ENCODE results near the gene FAAH.

Gene FAAH

DNA sequence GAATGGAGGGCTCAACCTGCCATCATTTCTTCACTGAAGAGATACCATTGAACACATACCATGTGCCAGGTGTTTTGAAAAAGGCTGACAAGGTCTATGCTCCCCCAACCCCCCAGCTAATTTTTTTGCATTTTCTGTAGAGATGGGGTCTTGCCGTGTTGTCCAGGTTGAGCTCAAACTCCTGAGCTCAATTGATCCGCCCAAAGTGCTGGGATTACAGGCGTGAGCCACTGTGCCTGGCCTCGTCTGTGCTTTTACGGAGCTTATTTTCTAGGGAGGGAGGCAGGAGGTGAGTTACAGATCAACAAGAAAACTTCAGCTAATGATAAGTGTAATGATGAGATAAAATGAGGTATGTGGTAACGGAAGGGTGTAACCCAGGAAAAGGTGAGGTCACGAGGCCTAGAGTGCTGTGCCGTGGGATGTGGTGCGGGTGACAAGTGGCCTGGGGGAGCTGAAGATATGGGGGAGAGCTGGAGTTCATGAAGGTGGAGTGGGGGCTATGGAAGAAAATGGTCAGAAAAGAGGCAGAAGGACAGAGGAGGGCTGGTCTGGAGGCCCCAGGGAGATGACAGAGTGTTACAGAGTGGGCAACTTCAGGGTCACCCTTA lies 28.2 kb downstream of the FAAH start:
- no peak for DNase-seq (ENCODE audit: low read depth in 2 of 2)

DNA sequence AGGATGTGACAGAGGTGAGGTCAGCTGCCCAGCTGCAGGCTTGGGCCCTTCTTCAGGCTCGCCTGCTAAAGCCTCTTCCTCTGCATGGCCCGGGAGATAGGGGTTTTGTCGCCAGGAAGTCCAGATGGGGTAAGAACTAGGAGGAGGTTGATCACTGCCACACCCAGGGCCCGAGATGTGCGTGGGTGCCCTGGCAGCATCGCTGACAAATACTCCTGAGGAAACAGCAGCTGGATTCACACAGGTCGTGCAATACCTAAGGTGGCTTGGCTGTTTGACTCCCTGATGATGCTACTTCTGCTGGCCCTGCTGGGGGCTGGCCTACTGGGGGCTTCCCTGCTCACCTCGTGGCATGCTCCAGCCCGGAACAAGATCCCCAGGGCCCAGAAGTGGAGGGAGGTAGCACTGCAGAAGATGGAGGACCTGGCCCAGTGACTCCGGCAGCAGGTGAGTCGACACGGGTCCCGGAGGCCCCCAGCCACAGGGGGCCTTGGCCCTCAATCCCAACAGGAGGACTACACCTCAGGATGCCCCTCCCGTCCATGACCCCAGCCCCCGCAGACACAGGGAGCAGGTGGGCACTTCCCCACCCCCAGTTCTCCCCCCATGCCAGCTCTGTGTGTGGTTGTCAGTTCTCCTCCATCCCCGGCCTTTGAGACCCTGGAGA lies 29.6 kb downstream of the FAAH start:
- DNase-seq (ENCODE audit: low read depth in 2 of 2) = no peak

DNA sequence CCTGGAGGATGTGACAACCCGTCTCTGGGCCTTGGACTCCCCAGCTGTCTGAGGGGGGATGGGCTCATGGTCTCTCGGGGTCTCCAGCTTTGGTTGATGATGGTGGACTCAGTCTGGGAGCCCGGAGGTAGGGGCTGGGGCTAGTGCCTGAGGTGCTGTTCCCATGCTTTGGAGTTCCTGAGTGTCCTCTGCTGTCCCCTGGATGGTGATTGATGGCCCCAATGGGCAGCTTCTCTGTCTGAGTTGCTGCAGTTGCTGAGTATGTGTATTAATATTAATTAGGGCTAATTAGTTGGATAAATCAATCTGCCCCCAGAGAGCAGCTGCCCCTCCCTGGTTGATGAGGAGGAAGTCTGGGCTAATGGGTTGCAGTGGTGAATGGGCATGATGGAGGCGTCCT lies 30.6 kb downstream of the FAAH start:
- no peak for DNase-seq (ENCODE audit: low read depth in 2 of 2)

DNA sequence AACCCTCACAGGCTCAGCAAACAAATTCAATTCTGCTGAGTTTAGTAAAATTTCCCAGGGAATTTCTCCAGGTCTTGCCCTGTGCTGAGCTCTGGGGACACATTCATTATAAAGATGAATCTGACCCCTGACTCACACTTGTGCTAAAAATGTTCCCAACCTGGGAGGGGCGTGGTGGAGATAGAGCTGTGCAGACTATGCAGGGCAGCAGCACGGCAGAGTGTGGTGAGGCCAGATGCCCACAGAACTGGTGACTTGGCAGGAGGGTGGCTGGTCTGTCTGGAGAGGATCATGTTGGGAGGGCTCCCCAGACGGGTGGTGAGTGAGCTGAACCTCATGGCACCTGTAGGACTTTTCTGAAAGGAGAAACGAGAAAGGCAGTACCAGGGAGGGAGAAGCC lies 31.6 kb downstream of the FAAH start:
- no peak for DNase-seq (ENCODE audit: low read depth in 2 of 2)

DNA sequence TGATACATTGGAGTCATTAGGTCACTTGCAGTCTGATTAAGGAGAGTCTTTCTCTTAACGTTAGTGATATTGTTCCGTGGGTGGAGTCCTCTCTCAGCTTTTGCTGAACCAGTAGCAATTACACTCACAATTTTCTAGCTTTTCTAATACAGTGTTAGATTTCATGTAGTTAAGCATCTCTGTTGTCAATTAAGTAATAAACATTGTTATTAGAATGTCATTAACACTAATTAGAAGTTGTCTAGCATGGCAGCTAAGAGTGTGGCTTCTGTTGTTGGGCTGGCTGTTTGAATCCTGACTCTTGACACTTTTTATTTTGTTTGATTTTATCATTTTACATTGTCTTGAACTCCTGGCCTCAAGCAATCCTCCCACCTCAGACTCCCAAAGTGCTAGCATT lies 33.4 kb downstream of the FAAH start:
- DNase-seq (ENCODE audit: low read depth in 2 of 2) = no peak

DNA sequence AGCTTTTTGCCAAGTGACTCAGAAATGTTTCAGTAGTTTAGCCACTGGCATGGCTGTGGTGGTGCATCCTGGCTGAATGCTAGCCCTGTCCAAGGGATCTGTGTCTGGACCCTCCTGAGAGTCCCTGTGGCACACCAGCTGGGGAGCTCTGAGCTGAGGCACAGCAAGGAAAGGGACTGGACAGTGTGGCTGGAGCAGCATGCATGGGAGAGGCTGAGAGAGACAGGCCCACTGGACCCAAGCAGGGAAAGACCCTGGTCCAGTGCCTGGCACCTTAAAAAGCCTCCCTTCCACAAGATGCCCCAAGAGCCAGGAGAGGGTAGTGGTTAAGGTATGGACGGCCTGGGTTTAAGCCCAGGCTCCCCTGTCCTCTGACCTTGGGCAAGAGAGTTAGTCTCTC lies 35.3 kb downstream of the FAAH start:
- no peak for DNase-seq (ENCODE audit: low read depth in 2 of 2)

DNA sequence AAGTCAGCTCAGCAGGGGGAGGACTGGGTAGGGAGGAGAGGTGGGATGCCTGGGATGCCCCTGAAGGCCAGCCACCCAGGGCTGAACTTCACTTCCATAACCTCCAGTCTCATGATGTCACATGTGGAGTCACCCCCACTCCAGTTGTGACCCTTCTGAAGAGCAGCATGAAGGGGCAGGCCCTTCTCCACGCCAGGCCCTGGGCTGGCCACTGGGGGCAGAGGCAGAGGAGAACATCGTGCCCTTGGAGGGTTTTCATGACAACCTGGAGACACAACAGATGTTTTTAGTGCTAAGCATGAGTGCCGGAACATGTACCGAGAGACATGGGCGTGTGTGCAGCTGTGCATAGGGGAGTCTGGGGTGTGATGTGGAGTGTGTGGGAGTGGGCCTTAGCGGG lies 37.6 kb downstream of the FAAH start:
- no peak for DNase-seq (ENCODE audit: low read depth in 2 of 2)

DNA sequence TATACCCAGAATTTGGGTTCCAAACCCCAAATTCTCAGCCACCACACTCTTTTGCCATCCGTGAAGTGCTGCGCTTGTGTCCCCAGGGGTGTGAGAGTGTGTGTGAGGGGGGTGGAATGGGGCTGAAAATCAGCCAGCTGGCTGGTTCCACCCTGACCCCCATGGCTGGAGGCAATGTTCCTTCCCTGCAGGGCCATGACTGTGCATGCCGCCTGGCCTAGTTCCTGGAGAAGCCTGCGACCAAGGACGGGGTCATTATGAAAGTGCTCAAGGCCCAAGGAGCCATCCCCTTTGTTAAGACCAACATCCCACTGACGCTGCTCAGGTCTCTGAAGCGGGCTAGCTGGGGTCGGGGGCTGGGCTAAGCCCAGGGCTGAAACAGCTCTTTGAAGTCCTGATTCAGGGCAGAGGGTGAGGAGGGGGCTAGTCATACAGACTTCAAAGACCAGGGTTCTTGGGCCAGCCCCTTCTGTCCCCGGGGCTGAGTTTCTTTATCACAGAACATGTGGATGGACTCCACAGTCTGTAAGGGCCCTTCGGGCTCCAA lies 38.7 kb downstream of the FAAH start:
- no peak for DNase-seq (ENCODE audit: low read depth in 2 of 2)

DNA sequence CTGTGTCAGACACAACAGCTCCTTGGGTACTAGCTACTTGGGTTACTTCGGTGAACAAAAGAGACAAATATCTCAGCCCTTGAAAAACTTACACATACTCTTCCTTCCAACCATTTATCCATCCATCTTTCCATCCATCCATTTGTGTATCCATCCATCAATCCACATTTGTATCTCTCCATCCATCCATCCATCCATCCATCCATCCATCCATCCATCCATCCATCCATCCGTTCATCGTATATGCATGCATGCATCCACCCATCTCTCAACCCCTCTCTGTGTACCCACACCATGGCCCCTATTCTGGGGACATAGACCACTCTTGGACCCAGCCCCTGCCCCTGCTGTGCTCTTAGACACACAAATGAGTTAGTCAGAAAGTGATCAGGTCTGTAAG lies 40.2 kb downstream of the FAAH start:
- no peak for DNase-seq (ENCODE audit: low read depth in 2 of 2)

DNA sequence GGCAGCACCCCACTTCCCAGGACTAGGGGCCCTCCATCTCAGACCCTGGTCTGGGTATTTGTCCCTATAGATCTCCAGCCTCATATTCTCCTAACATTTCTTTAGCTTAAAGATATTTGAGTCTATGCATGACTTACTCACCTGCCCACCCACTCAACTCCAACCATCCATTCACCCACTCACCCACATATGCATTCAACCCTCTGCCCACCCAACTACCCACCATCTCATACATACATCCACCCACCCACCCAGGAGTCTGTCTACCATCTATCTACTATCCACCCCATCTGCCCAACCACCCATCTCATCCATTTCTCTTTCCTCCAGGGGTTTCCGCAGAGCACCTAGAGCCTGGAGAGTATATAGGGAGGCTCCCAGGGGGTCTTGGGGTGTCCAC lies 42.7 kb downstream of the FAAH start:
- DNase-seq (ENCODE audit: low read depth in 2 of 2) = no peak

DNA sequence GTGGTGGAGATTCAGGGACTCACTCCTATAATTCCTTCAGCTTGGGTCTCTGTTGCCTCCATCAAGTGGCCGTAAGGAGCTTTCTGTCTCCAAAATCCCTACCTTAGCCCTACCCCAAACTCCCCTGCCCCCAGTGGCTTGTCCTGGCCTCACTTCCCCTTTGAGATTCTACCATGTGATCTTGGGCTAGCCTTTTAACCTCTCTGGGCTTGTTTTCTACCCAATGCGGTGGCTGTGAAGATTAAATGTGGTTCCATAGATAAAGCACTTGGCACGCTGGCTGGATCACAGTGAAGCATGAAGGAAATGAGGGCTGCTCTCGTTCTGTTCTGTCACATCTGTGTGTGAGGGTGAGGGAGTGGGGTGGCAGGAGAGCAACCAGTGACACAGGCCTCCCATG lies 43.6 kb downstream of the FAAH start:
- no peak for DNase-seq (ENCODE audit: low read depth in 2 of 2)

DNA sequence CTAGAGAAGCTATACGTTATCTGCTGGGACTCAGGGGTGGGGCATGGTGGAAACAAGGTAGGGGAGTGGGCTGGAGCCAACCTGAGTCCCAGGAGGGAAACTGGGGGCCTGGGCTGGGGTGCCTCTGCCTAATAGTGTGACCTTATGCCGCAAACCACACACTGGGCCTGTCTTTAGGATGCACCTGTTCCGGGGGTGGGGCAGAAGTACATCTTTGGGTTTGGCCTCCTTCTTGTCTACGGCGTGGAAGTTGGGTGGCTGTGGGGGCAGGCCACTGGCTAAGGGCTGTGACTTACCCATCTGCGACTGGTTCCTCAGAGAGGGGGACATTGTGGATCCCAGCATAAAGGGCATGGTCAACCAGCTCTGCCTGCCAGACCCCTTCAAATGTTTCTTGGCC lies 44.2 kb downstream of the FAAH start:
- no peak for DNase-seq (ENCODE audit: low read depth in 2 of 2)

DNA sequence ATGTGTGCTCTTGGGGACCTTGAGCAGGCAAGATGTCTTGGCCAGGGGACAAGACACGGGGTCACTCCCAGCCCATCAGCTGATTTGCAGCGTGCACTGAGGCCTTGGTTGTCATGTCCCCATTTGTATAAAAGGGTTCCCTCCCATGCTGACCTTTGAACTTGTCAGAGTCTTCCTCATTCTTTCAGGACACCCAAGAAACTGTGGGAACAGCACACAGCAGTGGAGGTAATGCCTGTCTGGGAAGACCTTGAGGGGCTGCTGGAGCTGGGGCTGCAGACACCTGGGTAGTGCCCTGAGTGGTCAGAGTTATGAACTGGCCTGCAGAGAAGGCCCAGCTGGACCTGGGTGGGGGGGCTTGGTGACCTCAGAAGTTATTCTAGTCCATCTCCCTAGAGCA lies 46.4 kb downstream of the FAAH start:
- no peak for DNase-seq (ENCODE audit: low read depth in 2 of 2)

DNA sequence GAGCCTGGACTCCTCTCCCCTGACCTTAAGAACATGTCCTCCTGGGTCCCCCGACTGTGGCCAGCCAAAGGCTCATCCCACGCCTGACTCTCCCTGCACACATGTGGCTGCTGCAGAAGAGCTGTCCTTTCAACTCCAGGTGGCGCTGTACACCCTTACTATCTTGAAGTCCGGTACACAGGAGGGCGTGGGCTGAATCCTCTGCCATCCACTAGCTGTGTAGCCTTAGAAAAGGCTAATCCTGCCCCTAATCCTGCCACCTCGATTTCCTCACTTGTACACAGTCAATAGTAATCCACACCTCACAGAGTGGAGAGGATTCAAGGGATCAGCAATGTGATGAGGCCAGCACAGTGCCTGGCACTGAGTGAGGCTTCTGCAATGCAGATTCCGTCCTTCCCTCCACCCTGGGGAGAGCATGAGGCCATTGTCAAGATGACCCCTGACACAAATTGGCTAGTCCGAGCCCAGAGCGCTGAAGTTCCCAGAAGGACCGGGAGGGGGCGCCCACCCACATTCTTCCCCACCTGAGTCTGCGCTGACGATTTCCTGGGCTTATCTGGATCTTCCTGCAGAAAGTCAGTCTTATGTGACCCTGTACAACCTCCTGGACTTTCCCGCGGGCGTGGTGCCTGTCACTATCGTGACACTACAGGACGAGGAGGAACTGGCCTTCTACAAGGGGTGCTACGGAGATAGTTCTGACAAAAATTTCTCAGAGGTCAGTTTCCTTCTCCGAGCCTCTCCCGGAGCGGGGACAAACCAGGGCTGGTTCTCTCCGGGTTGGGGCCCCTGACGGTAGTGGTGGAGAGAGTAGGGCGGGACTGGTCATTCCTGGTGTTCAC lies 48.4 kb downstream of the FAAH start:
- peak; percentile 17 to 26 for DNase-seq (ENCODE audit: low read depth in 2 of 2)

DNA sequence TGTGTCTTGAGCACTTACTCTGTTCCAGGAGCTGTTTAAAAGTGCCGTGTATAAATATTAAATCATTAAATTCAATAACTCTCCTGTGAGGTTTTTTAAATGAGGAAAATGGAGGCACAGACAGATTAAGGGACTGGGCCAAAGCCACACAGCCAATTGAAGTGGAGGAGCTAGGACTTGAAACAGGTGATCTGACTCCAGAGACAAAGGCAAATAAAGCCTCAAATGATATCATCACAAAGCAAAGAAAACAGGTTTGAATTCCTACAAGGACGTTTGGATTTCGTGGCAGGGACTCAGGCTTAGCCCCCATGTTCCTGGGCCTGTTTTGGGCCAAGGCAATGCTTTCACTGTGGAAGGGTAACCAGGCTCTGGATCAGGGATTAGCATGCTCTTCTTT lies 50.3 kb downstream of the FAAH start:
- no peak for DNase-seq (ENCODE audit: low read depth in 2 of 2)

DNA sequence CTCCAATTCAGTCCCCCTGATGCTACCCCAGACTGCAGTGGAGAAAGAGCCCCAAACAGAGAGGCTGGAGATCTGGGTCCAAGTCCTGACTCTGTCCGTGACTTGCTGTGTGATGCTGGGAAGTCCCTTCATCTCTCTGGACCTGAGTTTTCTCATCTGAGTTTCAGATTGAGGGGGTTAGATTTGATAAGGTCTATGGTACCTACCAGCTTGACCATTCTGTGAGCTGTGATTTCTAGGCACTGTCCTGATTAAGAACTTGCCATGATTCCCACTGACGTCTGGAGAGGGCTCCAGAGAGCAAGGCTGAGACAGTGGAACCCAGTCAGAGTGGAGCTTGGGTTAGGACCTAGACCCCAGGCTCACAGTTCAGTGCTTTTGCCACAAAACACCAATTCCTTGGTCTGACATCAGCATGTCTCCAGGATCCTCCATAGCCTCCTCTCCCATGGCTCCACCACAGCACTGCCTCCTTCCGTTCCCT lies 51.7 kb downstream of the FAAH start:
- DNase-seq (ENCODE audit: low read depth in 2 of 2) = no peak

DNA sequence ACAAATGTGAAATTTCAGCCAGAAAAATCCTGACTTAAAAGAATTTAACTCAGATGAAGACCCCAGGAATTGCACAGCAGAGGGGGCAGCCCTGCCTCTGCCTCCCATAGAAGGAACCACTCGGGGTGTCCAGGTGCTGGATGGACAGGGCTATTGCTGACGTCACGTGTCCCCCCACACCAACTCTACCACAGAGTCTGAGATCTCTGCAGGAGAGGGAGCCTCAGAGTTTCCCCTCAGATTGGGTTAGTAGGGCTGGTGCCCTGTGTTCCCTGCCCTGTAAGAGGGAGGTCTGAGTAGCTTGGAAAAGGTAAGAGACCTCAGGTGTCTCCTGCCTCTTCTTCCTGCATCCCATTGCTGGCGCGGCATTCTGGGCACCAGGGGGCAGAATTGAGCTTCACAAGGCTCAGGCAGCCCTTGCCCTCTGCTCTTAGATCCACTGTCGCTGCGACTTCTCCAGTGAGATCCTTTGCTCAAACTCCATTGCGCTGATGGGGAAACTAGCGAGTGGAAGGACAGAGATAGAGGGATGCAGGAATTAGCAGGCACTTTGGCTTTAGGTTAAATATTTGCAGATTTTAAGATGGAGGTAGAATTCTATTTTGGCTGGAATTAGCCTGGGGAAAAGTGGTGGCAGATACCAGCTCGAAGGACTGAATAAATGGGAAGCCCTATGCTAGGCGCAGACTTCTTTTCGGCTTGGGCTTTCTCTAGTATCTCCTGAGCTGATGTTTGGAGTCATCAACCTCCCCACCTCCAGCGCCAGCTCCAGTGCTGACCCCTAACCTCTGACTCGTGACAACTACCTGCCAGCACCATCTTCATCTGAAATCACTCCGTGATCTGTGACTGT lies 52.8 kb downstream of the FAAH start:
- DNase-seq (ENCODE audit: low read depth in 2 of 2) = peak in 1 of 2 experiments; percentile 7

DNA sequence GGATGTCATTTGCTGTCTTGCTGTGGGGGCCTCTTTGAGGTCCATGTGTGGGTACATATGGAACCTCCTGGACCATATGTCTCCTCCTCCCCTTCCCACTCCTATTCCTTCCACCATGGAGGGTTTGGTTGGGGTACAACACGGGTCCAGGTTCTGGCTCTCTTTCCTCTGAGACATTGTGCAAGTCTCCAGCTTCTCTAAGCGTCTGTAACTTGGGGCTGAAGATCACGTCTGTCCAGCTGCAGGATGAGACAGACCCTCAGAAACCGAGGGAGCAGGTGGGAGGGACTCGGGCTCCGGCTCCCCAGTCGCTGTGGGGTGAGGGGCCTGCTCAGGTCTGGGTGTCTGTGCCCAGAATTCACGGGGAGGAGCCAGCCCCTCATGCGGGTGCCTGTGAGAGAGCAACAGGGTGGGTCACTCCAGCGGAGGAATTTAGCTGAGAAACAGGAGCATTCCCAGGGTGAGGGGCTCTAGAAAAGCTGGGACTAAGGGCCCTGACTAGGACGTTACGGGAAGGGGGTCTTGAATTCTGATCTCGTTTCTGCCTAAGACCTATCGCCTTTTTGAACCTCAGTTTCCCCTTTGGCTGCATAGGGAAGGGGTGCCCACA lies 53.5 kb downstream of the FAAH start:
- no peak for DNase-seq (ENCODE audit: low read depth in 2 of 2)

DNA sequence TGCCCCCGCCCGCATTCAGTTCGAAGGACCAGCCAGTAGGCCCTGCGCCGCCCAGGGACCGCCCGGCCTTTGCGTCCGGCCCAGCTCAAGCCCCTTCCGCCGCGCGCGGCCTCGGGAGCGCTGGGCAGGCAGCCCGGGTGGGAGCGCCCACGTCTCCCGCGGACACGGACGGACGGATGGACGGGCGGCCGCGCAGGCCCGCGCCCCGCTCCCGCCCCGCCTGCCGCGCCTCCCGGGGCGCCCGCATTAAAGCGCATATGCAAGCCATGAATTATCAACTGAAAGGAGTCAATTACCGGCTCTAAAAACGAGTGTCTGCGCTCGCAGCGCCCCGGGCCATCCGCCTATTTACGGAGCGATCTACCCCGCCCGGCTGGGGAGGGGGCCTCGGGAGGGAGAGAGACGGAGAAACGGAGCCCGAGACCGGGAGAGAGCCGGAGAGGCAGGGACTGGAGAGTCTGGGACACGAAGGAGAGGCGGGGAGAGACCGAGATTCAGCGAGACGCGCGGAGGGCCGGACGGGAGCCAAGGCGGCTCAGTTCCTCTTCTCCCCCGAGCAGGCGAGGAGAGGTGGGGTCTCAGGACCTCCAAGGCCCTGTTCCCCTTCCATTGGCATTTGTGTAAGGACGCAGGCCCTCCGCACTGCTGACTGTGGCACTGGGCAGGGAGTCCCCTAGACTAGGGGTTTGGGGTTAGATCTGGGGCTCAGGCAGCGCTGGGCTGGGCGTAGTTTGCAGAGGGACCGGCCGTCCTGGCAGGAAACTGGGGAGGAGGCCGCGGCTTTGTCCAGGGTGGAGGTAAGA lies 54.2 kb downstream of the FAAH start:
- no peak for DNase-seq (ENCODE audit: low read depth in 2 of 2)
